Measurements from ENCODE around the gene VPS37D. TPM values are rescaled to one million over a fixed set of nuclear protein-coding genes. Genes with fewer than 3 reads are reported as not detected.

VPS37D gene
- total RNA-seq, 2 donors from 2014 or later = 0.92 to 1.2 TPM

DNA sequence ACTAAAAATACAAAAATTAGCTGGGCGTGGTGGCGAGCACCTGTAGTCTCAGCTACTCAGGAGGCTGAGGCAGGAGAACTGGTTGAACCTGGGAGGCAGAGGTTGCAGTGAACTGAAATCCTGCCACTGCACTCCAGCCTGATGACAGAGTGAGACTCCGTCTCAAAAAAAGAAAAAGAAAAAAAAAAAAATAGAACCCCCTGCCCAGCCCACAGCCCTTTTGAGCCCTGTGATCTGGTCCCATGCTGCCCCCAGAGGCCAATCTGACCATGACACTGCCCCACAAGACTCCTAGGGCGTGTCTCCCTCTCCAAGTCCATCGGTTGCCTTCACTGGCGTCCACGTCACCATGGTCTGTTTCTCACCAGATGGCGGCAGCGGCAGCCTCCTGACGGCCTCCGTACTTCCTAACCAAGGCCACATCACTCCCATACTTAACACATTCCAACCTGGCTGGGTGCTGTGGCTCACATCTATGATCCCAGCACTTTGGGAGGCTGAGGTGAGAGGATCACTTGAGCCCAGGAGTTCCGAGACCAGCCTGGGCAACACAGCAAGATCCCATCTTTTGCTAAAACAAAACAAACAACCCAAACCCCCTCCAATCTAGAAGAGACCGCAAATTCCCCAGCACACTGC is 33.8 kb downstream of the VPS37D start:
- Histone ChIP-seq H3K27me3 (replicated peaks; ENCODE audit: insufficient read depth) (no peaks in the 10 kb centered on the region), H3K9me3 (no peaks in the 10 kb centered on the region), H3K36me3 (peaks cover 30% of the 10 kb centered on the region), H3K4me3 (no peak overlapping the region), H3K4me1 (ENCODE audit: control insufficient read depth in 1 of 2, low read depth in 2 of 2) (peaks cover 0 to 21% of the 10 kb centered on the region in 2 donors), H3K27ac (no peak overlapping the region)
- TF ChIP-seq, protein P1, sequence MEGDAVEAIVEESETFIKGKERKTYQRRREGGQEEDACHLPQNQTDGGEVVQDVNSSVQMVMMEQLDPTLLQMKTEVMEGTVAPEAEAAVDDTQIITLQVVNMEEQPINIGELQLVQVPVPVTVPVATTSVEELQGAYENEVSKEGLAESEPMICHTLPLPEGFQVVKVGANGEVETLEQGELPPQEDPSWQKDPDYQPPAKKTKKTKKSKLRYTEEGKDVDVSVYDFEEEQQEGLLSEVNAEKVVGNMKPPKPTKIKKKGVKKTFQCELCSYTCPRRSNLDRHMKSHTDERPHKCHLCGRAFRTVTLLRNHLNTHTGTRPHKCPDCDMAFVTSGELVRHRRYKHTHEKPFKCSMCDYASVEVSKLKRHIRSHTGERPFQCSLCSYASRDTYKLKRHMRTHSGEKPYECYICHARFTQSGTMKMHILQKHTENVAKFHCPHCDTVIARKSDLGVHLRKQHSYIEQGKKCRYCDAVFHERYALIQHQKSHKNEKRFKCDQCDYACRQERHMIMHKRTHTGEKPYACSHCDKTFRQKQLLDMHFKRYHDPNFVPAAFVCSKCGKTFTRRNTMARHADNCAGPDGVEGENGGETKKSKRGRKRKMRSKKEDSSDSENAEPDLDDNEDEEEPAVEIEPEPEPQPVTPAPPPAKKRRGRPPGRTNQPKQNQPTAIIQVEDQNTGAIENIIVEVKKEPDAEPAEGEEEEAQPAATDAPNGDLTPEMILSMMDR (IDR thresholded peaks at IDR 0.05) = peak; percentile 51
- ATAC-seq (ENCODE audit: insufficient number of reproducible peaks, low FRiP score, low read depth) (no peak), DNase-seq (ENCODE audit: low spot score) (no peak)

DNA sequence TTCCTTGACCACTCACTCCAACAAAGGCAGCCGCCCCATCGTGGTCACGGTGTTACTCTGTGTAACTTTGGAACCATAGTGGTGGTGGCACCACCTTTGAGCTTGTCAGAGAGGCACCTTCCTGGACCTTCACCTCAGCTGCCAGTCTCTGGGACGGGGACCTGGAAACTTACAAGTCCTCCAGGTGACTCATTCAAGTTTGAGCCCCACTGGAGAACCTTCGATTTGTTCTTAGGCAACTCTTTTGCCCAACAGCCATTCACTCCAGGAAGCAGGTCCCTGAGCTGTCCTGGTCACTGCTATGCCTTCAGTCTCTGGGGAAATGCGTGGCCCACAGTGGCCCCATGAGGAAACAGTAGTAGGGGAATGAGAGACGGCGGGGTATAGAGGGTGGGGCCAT is 34.6 kb downstream of the VPS37D start:
- DNase-seq (ENCODE audit: low spot score) (no peak), ATAC-seq (ENCODE audit: insufficient number of reproducible peaks, low FRiP score, low read depth) (no peak)
- no peak overlapping the region for H3K4me3 ChIP-seq
- peaks cover 0 to 21% of the 10 kb centered on the region in 2 donors for H3K4me1 ChIP-seq (ENCODE audit: control insufficient read depth in 1 of 2, low read depth in 2 of 2)
- peaks cover 25% of the 10 kb centered on the region for H3K36me3 ChIP-seq
- no peaks in the 10 kb centered on the region for H3K27me3 ChIP-seq (replicated peaks; ENCODE audit: insufficient read depth)
- TF ChIP-seq, protein P1 (IDR thresholded peaks at IDR 0.05) = no peak
- no peaks in the 10 kb centered on the region for H3K9me3 ChIP-seq
- H3K27ac ChIP-seq = no peak overlapping the region

DNA sequence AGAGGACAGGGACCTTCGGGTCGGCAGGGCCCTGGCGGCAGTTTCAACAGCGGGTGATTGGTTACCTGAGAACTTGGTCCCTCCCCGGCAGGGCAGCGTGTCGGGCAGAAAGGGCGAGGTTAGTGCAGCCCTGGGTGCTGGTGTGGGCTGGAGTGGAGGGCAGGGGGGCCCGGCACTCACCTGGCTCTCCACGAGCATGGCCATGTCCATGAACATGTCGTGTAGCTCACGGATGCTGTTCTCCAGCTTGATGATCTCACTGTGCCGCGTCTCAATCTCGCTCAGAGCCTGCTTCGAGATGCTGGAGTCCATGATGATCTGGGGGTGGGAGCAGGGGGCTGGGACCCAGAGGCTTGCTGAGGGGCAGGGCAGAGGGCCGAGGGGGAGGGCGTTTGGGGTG is 35.0 kb downstream of the VPS37D start:
- H3K4me3 ChIP-seq = no peak overlapping the region
- TF ChIP-seq, protein P1 (IDR thresholded peaks at IDR 0.05) = no peak
- ATAC-seq (ENCODE audit: insufficient number of reproducible peaks, low FRiP score, low read depth) (no peak), DNase-seq (ENCODE audit: low spot score) (no peak)
- H3K4me1 ChIP-seq (ENCODE audit: control insufficient read depth in 1 of 2, low read depth in 2 of 2) = peaks cover 0 to 21% of the 10 kb centered on the region in 2 donors
- peaks cover 20% of the 10 kb centered on the region for H3K36me3 ChIP-seq
- H3K9me3 ChIP-seq = no peaks in the 10 kb centered on the region
- no peaks in the 10 kb centered on the region for H3K27me3 ChIP-seq (replicated peaks; ENCODE audit: insufficient read depth)
- H3K27ac ChIP-seq = no peak overlapping the region

DNA sequence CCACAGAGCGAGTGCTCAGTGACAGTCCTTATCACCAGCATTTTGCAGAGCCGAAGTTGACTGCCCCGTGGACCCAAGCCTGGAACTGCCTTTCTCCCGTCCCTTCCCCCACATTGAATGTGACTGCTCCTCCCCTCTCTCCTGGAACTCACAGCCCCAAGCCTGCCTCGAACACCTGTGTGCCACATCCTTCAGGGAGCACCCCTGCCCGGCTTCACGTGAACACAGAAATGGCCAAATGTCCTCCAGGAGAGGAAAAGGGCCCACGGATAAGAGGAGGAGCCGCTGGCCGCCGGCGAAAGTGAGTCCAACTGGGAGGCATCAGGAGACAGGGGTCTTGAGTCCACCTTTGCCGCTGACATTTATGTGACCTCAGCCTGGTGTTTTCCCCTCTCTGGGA is 35.6 kb downstream of the VPS37D start:
- H3K27ac ChIP-seq = no peak overlapping the region
- ATAC-seq (ENCODE audit: insufficient number of reproducible peaks, low FRiP score, low read depth) = no peak
- peaks cover 0 to 21% of the 10 kb centered on the region in 2 donors for H3K4me1 ChIP-seq (ENCODE audit: control insufficient read depth in 1 of 2, low read depth in 2 of 2)
- no peaks in the 10 kb centered on the region for H3K9me3 ChIP-seq
- H3K36me3 ChIP-seq = peaks cover 18% of the 10 kb centered on the region
- TF ChIP-seq, protein P1 (IDR thresholded peaks at IDR 0.05) = no peak
- DNase-seq (ENCODE audit: low spot score) = no peak
- no peak overlapping the region for H3K4me3 ChIP-seq
- no peaks in the 10 kb centered on the region for H3K27me3 ChIP-seq (replicated peaks; ENCODE audit: insufficient read depth)

DNA sequence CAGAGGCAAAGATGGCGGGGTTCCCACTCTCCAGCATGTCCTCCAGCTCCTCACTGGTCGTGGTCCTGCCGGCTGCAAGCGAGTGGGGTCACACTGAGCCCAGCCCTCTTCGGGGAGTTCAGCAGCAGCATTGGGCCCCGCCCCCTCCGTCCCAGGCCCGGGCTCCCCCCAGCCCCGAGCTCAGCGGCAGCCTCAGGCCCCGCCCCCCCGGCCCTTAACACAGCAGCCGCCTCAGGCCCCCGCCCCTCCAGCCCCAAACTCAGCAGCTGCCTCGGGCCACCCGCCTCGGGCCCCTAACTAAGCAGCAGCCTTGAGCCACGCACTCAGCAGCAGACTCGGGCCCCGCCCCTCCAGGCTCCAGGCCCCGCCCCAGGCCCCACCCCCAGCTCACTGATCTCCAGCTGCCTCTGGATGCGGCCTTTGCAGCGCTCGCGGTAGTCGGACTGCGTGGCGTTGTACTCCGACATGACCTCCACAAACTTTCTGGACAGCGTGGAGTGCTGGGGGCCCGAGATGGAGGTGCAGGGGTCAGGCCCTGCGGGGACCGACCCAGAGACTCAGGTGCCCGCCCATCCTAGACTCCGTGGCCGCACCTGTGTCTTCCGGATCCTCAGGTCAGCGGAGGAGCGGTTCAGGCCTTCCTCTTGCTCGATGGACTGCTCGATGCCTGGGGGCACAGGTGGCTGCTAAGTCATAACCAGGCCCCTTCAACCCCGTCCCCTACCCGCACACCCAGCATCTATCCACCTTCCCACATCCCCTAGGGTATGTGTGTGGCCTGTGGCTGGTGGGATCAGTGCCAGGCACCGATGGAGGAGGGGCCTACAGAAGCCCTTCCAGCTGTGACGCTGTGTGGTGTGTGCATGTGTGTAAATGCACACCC is 36.4 kb downstream of the VPS37D start:
- peaks cover 15% of the 10 kb centered on the region for H3K36me3 ChIP-seq
- no peak for DNase-seq (ENCODE audit: low spot score)

More for the DNA sequence above, 36.4 kb downstream of the VPS37D start:
- H3K27me3 ChIP-seq (replicated peaks; ENCODE audit: insufficient read depth) = no peaks in the 10 kb centered on the region
- no peak for ATAC-seq (ENCODE audit: insufficient number of reproducible peaks, low FRiP score, low read depth)
- TF ChIP-seq, protein P1 (IDR thresholded peaks at IDR 0.05) = no peak
- H3K27ac ChIP-seq = no peak overlapping the region
- no peak overlapping the region for H3K4me3 ChIP-seq
- H3K4me1 ChIP-seq (ENCODE audit: control insufficient read depth in 1 of 2, low read depth in 2 of 2) = peaks cover 0 to 21% of the 10 kb centered on the region in 2 donors
- H3K9me3 ChIP-seq = no peaks in the 10 kb centered on the region

All from thoracic aorta (tissue), 2 donors.